ENCODE measurements around the gene MIA. TPM values are rescaled to one million over a fixed set of nuclear protein-coding genes. Genes with fewer than 3 reads are reported as not detected.
A peak's percentile ranks its signal among the peaks of the same experiment; 100 is the strongest.

Gene MIA
- total and polyA plus RNA-seq, 2 of the 4 experiments (the other 2 are of a cell fraction) = 0.44 TPM; not detected in 1

DNA sequence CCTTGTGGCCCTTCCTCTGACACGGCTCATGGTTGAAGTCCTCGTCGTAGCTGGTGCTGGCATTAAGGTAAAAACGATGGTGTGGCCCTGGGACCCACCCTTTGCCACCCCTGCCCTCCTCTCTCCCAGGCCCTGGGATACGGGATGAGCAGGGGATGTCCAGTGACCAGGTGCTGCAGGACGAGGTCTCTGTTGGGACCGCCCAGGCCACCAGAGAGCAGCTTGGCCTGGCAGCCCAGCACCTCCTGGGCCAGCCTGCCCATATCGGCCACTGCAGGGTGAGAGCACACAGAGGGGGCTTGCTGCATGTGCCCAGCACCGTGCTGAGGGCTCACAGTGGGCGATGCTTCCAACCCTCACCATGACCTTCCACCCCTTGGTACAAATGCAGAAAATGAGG lies 31.4 kb upstream of the MIA start:
- no TSS peak for BruUV-seq (replicated peaks)
- DNase-seq (no peak), ATAC-seq (ENCODE audit: low read depth) (no peak)
- Histone ChIP-seq H3K9me3 (ENCODE audit: control insufficient read depth, insufficient read depth, low read length) (no peaks in the 10 kb centered on the region), H3K56ac (ENCODE audit: extremely low read depth, insufficient read depth, low read length) (no peak overlapping the region), H2BK120ac (ENCODE audit: low read depth, low read length) (no peak overlapping the region), H3K4me2 (ENCODE audit: low read depth, low read length) (no peak overlapping the region), H3K4ac (ENCODE audit: low read depth, low read length) (peak overlapping the region; percentile 93; the same call in 1 of the 2 replicates), H3K4me3 (ENCODE audit: insufficient read depth, low read depth, low read length) (no peak overlapping the region), H3K9me1 (ENCODE audit: insufficient read depth, low read length) (peaks cover 7% of the 10 kb centered on the region; the same call in 1 of the 2 replicates), H4K91ac (ENCODE audit: insufficient read depth, low read depth, low read length) (no peak overlapping the region), H3K9ac (ENCODE audit: low read depth, low read length) (no peak overlapping the region), H3K23ac (ENCODE audit: low read depth, low read length) (no peak overlapping the region), H3K18ac (ENCODE audit: low read depth, low read length) (no peak overlapping the region), H3K79me1 (ENCODE audit: low read depth in 1 of 2, low read length in 2 of 2) (0 out of 4 replicates have a peak, but pooled peaks cover 0 to 8% of the 10 kb centered on the region in 2 experiments), H3K27ac (ENCODE audit: insufficient read depth, low read length) (no peak overlapping the region), H3K14ac (replicated peaks; ENCODE audit: low read depth, low read length) (no peak overlapping the region), H4K5ac (ENCODE audit: low read depth, low read length) (no peak overlapping the region), H2AK5ac (ENCODE audit: low read depth, low read length) (no peak overlapping the region), H2BK20ac (ENCODE audit: low read depth, low read length) (no peak overlapping the region), H2BK5ac (ENCODE audit: low read depth, low read length, poor library complexity, severe bottlenecking) (no peak overlapping the region), H2AK9ac (replicated peaks; ENCODE audit: low read depth, low read length, poor library complexity) (no peak overlapping the region), H2BK15ac (ENCODE audit: low read depth, low read length) (no peak overlapping the region), H4K20me1 (ENCODE audit: insufficient read depth, low read length) (no peaks in the 10 kb centered on the region), H3K4me1 (ENCODE audit: control insufficient read depth, insufficient read depth, low read length) (peaks cover 10% of the 10 kb centered on the region), H2AFZ (replicated peaks; ENCODE audit: low read length, poor library complexity) (no peak overlapping the region), H3K36me3 (ENCODE audit: control insufficient read depth, insufficient read depth, low read length) (peaks cover 8% of the 10 kb centered on the region), H4K8ac (ENCODE audit: low read depth in 2 of 2, low read length in 2 of 2) (no peak overlapping the region), H3K27me3 (ENCODE audit: control insufficient read depth, insufficient read depth, low read length) (no peaks in the 10 kb centered on the region)
- 93% methylated on average over 3 of the region's 10 CpGs; no CpG with 5 or more reads in 1 of the 2 experiments for WGBS, 2 experiments (ENCODE audit: extremely low coverage in 2 of 2, insufficient read length in 1 of 2)
- ChIA-PET CTCF (interaction anchor here (1.3 kb wide), 2 partner anchors 13 to 63 kb away, joined by 3 read pairs; no protein-coding TSS in a partner anchor), POLR2A (ENCODE audit: unreplicated experiment) (no interaction called here)
- TF ChIP-seq RFX5 (IDR thresholded peaks at IDR 0.05; ENCODE audit: low read depth, low read length) (no peak), MAFK (IDR thresholded peaks at IDR 0.05; ENCODE audit: low read depth, low read length) (no peak), CHD1 (IDR thresholded peaks at IDR 0.05; ENCODE audit: low read depth, low read length) (no peak), RCOR1 (IDR thresholded peaks at IDR 0.05; ENCODE audit: insufficient replicate concordance, low read length) (no peak), FOS (IDR thresholded peaks at IDR 0.05; ENCODE audit: low read depth, low read length) (no peak), CEBPB (IDR thresholded peaks at IDR 0.05; ENCODE audit: low read depth, low read length) (no peak), NFE2L2 (IDR thresholded peaks at IDR 0.05; ENCODE audit: low read depth, low read length) (no peak)
- TF ChIP-seq, protein P1, sequence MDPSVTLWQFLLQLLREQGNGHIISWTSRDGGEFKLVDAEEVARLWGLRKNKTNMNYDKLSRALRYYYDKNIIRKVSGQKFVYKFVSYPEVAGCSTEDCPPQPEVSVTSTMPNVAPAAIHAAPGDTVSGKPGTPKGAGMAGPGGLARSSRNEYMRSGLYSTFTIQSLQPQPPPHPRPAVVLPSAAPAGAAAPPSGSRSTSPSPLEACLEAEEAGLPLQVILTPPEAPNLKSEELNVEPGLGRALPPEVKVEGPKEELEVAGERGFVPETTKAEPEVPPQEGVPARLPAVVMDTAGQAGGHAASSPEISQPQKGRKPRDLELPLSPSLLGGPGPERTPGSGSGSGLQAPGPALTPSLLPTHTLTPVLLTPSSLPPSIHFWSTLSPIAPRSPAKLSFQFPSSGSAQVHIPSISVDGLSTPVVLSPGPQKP (IDR thresholded peaks at IDR 0.05; ENCODE audit: borderline replicate concordance, low read depth, low read length) = no peak
- intact Hi-C loops (cut with micrococcal nuclease) (no loop called here), dilution Hi-C loops (cut with HindIII; ENCODE audit: low sequenced_read_pairs, unreplicated experiment) (no loop called here), in situ Hi-C loops (cut with MboI; ENCODE audit: low sequenced_read_pairs) (no loop called here)
